GM12878 (cell line): ENCODE data around the gene ELOVL5.

Source experiments
- ESRRA ChIP-seq: IDR thresholded peaks from 2 replicates; pipeline ENCODE4 v1.6.1; 2012; ENCODE audit warnings: mild to moderate bottlenecking, low read length, improper control_type of control experiment
- ETV6 ChIP-seq, 2 experiments: fragments of 450-650 bp in 1 of 2; IDR thresholded peaks in 1 of 2; conservative IDR thresholded peaks in 1 of 2; 2 replicates each; pipeline ENCODE4 v1.6.1; 2014; ENCODE audit warnings: antibody characterized with exemption in 1 of 2, borderline replicate concordance in 1 of 2, low read depth in 1 of 2, mild to moderate bottlenecking in 1 of 2, moderate library complexity in 1 of 2
- HDAC6 ChIP-seq: fragments of 200-600 bp; sonication (generic); IDR thresholded peaks from one replicate; pipeline ENCODE4 v1.8.0; 2017; ENCODE audit warnings: antibody characterized with exemption; ENCODE audit not compliant: unreplicated experiment
- JUNB ChIP-seq: IDR thresholded peaks from 2 replicates; pipeline ENCODE4 v1.6.1; 2016; ENCODE audit warnings: antibody characterized with exemption, mild to moderate bottlenecking
- MEF2B ChIP-seq: fragments of 450-650 bp; IDR thresholded peaks from 2 replicates; pipeline ENCODE4 v1.6.1; 2018; ENCODE audit warnings: mild to moderate bottlenecking, moderate library complexity; ENCODE audit not compliant: partially characterized antibody, poor library complexity, severe bottlenecking
- MXI1 ChIP-seq: fragments of 150-350 bp; IDR thresholded peaks from 2 replicates; pipeline ENCODE4 v1.6.1; 2011; ENCODE audit warnings: low read depth, mild to moderate bottlenecking, inconsistent platforms, low read length, improper control_type of control experiment
- POLR2A ChIP-seq: IDR thresholded peaks from 2 replicates; pipeline ENCODE4 v1.6.1; 2011; ENCODE audit warnings: low read depth, mild to moderate bottlenecking, low read length
- TAF1 ChIP-seq: IDR thresholded peaks from 2 replicates; pipeline ENCODE4 v1.6.1; 2011; ENCODE audit warnings: mild to moderate bottlenecking, low read depth, low read length, borderline replicate concordance
- TF ChIP-seq, protein P1 (sequence below), 3 experiments: IDR thresholded peaks in 2 of 3; conservative IDR thresholded peaks in 1 of 3; 2 replicates each; pipeline ENCODE4 v1.5.1; 2011; ENCODE audit warnings: low read depth in 3 of 3, low read length in 3 of 3, mild to moderate bottlenecking in 3 of 3, control low read depth in 2 of 3, moderate library complexity in 2 of 3, inconsistent platforms in 1 of 3, mixed read lengths in 1 of 3; ENCODE audit not compliant: control insufficient read depth in 2 of 3, insufficient read depth in 1 of 3; ENCODE audit errors: extremely low read depth in 1 of 3
- TF ChIP-seq, protein P2 (sequence below): IDR thresholded peaks from 2 replicates; pipeline ENCODE4 v1.6.1; 2012; ENCODE audit warnings: low read depth, low read length, improper control_type of control experiment
- TF ChIP-seq, protein P3 (sequence below): fragments of 450-650 bp; IDR thresholded peaks from 2 replicates; pipeline ENCODE4 v1.6.1; 2014; ENCODE audit warnings: mild to moderate bottlenecking

DNA sequence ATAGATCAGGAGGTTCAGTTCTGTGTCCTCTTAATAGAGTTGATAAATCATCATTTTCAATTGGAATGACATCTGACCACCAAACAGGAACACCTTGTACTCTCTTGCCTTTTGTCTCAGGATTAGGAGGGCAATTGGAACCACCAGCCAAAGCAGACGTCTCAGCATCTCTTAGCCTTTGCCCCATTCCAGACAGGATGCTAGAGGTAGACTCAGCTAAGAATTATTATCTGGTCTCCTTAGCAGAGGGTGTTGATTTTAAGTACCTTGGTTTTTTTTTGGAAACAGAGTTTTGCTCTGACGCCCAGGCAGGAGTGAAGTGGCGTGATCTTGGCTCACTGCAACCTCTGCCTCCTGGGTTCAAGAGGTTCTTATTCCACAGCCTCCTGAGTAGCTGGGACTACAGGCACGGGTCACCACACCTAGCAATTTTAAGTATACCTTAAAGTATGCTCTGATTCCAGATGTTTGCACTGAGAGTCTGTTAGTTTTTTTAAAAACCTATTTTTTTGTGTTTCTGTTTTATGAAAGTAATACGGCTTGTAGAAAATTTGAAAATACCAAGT is 28.0 kb upstream of the ELOVL5 start:
- TF ChIP-seq ETV6 (conservative IDR thresholded peaks at IDR 0.05 in 1 of 2, IDR thresholded peaks at IDR 0.05 in 1 of 2; ENCODE audit: borderline replicate concordance in 1 of 2, low read depth in 1 of 2): no peak
- TF ChIP-seq, protein P1, sequence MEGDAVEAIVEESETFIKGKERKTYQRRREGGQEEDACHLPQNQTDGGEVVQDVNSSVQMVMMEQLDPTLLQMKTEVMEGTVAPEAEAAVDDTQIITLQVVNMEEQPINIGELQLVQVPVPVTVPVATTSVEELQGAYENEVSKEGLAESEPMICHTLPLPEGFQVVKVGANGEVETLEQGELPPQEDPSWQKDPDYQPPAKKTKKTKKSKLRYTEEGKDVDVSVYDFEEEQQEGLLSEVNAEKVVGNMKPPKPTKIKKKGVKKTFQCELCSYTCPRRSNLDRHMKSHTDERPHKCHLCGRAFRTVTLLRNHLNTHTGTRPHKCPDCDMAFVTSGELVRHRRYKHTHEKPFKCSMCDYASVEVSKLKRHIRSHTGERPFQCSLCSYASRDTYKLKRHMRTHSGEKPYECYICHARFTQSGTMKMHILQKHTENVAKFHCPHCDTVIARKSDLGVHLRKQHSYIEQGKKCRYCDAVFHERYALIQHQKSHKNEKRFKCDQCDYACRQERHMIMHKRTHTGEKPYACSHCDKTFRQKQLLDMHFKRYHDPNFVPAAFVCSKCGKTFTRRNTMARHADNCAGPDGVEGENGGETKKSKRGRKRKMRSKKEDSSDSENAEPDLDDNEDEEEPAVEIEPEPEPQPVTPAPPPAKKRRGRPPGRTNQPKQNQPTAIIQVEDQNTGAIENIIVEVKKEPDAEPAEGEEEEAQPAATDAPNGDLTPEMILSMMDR (IDR thresholded peaks at IDR 0.05 in 2 of 3, conservative IDR thresholded peaks at IDR 0.05 in 1 of 3; ENCODE audit: control insufficient read depth in 2 of 3, extremely low read depth in 1 of 3, insufficient read depth in 1 of 3, low read depth in 3 of 3, low read length in 3 of 3): no peak
- no peak for TF ChIP-seq ESRRA
- no peak for TF ChIP-seq JUNB
- TF ChIP-seq TAF1: no peak
- no peak for TF ChIP-seq HDAC6
- no peak for TF ChIP-seq MXI1
- TF ChIP-seq, protein P2, sequence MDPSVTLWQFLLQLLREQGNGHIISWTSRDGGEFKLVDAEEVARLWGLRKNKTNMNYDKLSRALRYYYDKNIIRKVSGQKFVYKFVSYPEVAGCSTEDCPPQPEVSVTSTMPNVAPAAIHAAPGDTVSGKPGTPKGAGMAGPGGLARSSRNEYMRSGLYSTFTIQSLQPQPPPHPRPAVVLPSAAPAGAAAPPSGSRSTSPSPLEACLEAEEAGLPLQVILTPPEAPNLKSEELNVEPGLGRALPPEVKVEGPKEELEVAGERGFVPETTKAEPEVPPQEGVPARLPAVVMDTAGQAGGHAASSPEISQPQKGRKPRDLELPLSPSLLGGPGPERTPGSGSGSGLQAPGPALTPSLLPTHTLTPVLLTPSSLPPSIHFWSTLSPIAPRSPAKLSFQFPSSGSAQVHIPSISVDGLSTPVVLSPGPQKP: no peak
- no peak for TF ChIP-seq MEF2B
- TF ChIP-seq POLR2A: no peak
- TF ChIP-seq, protein P3, sequence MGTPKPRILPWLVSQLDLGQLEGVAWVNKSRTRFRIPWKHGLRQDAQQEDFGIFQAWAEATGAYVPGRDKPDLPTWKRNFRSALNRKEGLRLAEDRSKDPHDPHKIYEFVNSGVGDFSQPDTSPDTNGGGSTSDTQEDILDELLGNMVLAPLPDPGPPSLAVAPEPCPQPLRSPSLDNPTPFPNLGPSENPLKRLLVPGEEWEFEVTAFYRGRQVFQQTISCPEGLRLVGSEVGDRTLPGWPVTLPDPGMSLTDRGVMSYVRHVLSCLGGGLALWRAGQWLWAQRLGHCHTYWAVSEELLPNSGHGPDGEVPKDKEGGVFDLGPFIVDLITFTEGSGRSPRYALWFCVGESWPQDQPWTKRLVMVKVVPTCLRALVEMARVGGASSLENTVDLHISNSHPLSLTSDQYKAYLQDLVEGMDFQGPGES: no peak
